Measurements from ENCODE around the gene POLN. TPM values are rescaled to one million over a fixed set of nuclear protein-coding genes. Genes with fewer than 3 reads are reported as not detected.

POLN gene
- total RNA-seq, 1 donor from 2014 or later, result 8.4 TPM

- DNase-seq (ENCODE audit: low spot score), result no peak
Observed at GRCh38 chr4:2071252-2071911, 170.5 kb downstream of the POLN start.

- DNase-seq (ENCODE audit: low spot score), result no peak
Observed at GRCh38 chr4:2070421-2071251, 171.3 kb downstream of the POLN start.

- DNase-seq (ENCODE audit: low spot score), result no peak
Observed at GRCh38 chr4:2069986-2070385, 171.9 kb downstream of the POLN start.

GRCh38 chr4:2069161-2069971 is 172.6 kb downstream of the POLN start:
- DNase-seq (ENCODE audit: low spot score), result no peak

GRCh38 chr4:2068566-2068965 is 173.4 kb downstream of the POLN start:
- no peak for DNase-seq (ENCODE audit: low spot score)

- DNase-seq (ENCODE audit: low spot score), result no peak
Observed at GRCh38 chr4:2068198-2068470, 173.8 kb downstream of the POLN start.

GRCh38 chr4:2067446-2068197 is 174.3 kb downstream of the POLN start:
- DNase-seq (ENCODE audit: low spot score), result no peak

- DNase-seq (ENCODE audit: low spot score), result no peak
Observed at GRCh38 chr4:2066571-2067445, 175.1 kb downstream of the POLN start.

- no peak for DNase-seq (ENCODE audit: low spot score)
Observed at GRCh38 chr4:2066011-2066551, 175.8 kb downstream of the POLN start.

GRCh38 chr4:2065106-2065930 is 176.6 kb downstream of the POLN start:
- DNase-seq (ENCODE audit: low spot score), result no peak

GRCh38 chr4:2064276-2064991 is 177.5 kb downstream of the POLN start:
- DNase-seq (ENCODE audit: low spot score), result no peak

- DNase-seq (ENCODE audit: low spot score), result no peak
Observed at GRCh38 chr4:2063557-2064275, 178.2 kb downstream of the POLN start.

- no peak for DNase-seq (ENCODE audit: low spot score)
Observed at GRCh38 chr4:2062808-2063524, 179.0 kb downstream of the POLN start.

GRCh38 chr4:2062168-2062807 is 179.6 kb downstream of the POLN start:
- no peak for DNase-seq (ENCODE audit: low spot score)

- no peak for DNase-seq (ENCODE audit: low spot score)
Observed at GRCh38 chr4:2061186-2062131, 180.5 kb downstream of the POLN start.

GRCh38 chr4:2060611-2061185 is 181.2 kb downstream of the POLN start:
- DNase-seq (ENCODE audit: low spot score), result no peak

All from umbilical cord (tissue), 2 donors.